NCI-H526 treated with DMSO at 0.1 percent for 48 hours (cell line): ENCODE results near the gene HLCS.

Experiments
- DNase-seq: peaks from one replicate; lab custom pipeline; 2025; lab: John Stamatoyannopoulos, UW

Gene HLCS

DNA sequence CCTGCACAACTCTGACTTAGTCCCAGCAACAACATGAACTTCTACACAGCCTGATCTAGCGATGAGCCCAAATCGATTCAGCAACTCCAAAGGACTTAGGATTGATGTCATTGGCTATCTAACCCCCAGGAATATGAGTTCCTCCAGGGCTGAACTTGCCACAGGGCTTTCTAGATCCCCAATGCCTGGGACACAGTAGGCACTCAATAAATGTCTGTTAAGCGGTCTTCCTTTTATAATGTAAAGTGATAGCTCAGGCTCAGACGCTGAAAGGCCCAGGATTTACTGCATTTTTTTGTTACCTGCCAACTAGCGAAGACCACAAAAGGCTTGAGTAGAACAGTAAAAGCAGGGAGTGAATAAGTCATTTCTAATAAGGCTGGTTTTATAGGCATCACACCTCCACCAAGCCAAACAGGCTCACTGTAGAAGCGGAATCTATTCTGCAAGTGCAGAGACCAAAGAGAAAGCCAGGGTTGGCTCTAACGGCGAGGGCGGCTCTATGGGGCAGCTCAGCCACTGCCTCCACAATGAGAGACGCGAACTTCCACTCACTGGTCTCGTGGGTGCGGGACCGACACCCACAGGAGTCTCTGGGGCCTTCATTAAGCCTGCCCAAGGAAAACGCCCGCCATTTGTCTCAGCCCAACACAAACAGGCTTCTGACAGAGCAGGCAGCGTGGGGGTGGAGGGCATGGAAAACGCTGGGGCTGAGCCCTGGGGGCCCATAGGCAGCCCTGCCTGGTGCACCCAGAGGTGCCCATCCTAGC, 52.0 kb downstream of the HLCS start:
- no peak for DNase-seq

DNA sequence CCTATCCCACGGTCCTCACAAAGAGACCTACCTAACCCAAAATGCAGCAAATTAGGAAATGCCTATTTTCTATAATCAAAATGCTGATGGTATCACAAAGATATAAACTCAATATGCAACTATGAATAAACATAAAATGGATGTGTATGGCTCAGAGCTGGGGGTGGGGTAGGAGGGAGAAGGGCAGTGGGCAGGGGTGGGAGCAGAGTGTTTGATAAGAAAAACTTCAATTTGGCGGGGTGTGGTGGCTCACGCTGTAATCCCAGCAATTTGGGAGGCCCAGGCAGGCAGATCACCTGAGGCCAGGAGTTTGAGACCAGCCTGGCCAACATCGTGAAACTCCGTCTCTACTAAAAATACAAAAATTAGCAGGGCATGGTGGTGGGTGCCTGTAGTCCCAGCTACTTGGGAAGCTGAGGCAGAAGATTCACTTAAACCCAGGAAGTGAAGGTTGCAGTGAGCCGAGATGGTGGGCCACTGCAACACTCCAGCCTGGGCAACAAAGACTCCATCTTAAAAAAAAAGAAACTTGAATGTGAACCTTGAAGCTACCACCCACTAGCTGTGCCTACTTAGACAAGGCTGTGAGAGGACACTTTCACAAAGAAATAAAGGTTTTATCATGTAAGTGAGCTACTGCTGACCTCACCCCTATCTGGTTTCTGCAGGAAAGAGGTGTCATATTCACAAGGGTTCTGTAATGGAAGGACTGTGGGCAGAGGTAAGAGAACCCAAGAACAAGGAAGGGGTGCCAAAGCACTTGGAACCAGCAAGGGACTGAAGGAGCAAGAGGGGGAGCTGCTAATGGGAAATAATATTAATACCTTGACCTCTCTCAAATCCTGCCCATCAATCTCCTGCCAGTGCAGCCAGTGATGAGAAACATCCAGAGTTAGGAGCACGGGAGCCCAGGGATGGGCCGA, 53.0 kb downstream of the HLCS start:
- DNase-seq, result no peak

GRCh38 chr21:36910581-36911307, 55.7 kb downstream of the HLCS start:
- DNase-seq, result no peak

GRCh38 chr21:36909901-36910561, 56.4 kb downstream of the HLCS start:
- DNase-seq, result no peak

DNA sequence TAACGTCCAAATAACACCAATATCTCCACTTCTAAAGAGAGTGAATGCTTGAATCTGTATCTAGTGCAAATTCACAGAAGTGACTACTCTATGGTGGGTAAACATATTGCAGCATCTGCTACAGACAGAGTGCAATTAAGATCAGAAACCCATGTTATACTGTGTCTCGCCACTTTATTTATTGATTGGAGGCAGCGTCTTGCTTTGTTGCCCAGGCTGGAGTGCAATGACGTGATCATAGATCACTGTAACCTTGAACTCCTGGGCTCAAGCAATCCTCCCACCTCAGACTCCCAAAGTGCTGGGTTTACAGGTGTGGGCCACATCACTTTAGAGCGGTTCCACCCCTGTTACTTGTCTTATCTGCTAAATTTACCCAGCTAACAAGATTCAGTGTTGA, 57.0 kb downstream of the HLCS start:
- DNase-seq, result no peak

GRCh38 chr21:36908260-36908908, 58.1 kb downstream of the HLCS start:
- DNase-seq, result no peak

- no peak for DNase-seq
Observed at GRCh38 chr21:36904093-36904666, 62.3 kb downstream of the HLCS start.

GRCh38 chr21:36902793-36903192, 63.7 kb downstream of the HLCS start:
- no peak for DNase-seq

- no peak for DNase-seq
Observed at GRCh38 chr21:36902331-36902730, 64.1 kb downstream of the HLCS start.

GRCh38 chr21:36901575-36901974, 64.9 kb downstream of the HLCS start:
- DNase-seq, result no peak

GRCh38 chr21:36893581-36893980, 72.9 kb downstream of the HLCS start:
- DNase-seq, result no peak

- DNase-seq, result no peak
Observed at GRCh38 chr21:36892201-36892600, 74.3 kb downstream of the HLCS start.

- no peak for DNase-seq
Observed at GRCh38 chr21:36891692-36892091, 74.8 kb downstream of the HLCS start.

- no peak for DNase-seq
Observed at GRCh38 chr21:36891121-36891520, 75.3 kb downstream of the HLCS start.

DNA sequence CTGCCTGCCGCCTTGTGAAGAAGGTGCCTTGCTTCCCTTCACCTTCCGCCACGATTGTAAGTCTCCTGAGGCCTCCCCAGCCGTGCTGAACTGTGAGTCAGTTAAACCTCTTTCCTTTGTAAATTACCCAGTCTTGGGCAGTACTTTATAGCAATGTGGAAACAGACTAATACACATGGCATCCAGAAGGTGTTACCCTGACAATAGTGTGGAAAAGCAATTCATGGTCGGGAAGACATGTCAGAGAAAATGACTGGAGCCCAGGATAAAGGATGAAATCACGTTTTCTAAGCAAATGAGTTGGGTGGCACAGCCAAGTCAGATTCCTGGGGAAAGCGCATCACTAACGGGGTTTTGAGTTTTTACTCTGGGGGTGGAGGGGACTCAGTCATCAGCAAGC, 76.4 kb downstream of the HLCS start:
- DNase-seq, result no peak

DNA sequence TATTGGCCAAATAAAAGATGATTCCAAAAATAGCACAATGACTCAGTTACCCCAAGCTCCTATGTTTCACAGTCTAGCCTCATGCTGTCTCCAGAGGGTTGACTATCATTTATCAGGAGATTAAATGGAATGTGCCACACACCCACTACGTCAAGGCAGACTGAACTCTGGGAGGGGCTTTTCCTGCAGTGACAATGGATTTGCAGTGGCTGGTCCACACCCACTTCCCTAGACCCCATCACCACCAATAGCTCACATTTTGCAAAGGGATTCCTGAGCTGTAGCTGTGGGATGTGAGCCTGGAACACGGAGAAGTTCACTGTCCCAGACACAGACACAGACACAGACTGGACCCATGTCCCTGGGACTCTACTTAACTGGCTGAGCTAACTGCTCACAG, 77.1 kb downstream of the HLCS start:
- no peak for DNase-seq

DNA sequence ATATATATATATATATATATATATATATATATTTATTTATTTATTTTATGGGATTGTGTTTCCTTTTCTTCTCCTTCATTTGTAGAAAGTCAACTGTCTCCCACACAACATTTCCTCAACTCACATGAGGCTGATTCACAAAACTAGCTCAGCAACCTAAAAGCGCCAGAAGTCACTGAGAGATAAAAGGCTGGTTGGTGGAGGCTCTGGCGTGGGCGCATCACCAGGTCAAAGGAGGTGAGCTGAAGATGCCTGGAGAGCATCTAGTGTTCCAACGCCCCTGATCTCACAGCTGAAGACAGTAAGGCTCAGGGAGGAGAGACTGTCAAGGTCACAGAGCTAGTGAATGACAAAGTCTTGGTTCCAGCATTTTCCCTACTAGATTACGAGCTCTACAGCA, 78.0 kb downstream of the HLCS start:
- no peak for DNase-seq

DNA sequence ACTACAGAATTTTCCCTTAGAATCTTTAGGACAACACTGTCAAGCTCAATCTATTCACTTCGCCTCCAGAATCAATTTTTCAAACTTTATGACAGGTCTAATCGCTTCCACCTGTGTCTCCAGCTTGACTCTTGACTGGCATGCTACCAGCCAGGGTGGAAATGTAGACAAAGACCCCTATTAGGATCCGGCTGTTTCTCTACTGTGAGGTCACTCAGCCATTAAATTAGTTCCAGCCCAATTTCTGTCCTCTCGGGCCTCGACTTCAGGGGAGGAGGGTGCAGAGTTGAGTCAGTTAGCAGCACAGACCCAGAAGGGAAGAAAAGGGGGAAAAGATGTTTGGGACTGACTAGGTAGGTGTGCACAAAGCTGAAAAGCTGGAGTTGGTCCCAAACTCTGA, 78.5 kb downstream of the HLCS start:
- no peak for DNase-seq

DNA sequence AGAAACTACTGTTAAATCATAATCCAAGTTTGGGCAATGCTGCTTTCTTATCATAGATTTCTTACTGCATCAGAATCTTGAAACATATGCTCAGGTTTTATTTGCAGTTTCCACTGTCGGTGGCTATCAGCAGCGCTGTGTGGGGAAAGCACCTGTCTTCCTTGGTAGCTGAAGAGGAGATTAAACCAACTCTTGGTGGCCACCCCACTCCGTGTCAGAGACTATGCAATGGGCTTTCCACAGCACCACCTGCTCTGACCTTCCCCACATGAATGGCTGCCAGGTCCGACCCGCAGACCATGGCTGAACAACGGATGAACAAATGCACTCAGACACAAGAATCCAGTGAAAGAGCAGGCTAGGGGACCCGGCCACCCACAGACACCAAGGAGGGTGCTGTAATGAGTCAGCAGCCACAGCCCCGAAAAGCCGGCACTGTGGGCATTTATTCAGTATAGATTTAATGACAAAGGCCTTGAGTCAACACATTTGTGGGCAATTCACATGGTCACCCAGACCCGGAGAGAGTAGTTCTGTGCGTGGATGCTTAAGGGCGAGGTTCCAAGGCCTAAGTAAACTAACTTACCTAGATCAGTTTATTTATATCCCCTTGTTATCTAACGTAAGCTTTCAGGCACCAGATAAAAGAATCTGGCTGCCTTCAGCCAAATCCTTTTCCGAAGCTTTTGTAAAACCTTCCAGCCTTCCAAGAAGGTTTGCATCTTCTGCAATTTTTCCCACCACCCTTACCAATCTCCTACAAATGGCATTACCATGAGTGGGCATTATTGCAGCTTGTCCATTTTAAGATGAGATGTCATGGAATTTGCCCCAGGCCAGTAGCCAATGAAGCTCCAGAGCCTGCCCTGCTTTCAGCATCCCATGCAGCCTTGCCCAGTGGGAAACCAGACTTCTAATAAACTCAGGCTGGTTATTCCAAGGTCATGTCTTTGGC, 82.7 kb downstream of the HLCS start:
- no peak for DNase-seq

DNA sequence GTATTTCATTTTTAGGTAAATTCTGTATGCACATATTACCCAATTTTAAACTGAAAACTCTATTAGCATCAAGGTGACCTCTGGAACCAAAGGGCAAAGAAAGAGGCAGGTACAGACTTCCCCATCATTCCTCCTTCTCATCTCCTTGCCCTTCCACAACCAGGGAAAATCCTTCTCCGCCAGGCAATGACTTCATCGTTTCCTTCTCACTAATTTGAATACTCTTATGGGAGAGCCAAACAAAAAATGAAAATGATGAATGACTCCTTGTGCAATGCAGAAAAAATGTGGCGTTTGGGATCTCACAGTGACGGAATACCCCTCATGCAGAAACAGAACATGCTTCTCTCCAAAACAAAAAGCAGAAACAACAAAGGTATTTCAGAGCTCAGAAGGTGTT, 83.7 kb downstream of the HLCS start:
- no peak for DNase-seq
